Mesothelial cell of epicardium (in vitro differentiated cells): Measurements from ENCODE around the gene TP53I3. TPM values are rescaled to one million over a fixed set of nuclear protein-coding genes. Genes with fewer than 3 reads are reported as not detected.

Source experiments
- DNase-seq, 2 experiments: peaks; one replicate each; pipeline ENCODE4 v3.0.0; 2021; ENCODE audit warnings: low spot score in 2 of 2; ENCODE audit not compliant: unreplicated experiment in 2 of 2
- H3K27ac Mint-ChIP-seq: 2 replicates; pipeline ENCODE4 v1.8.0; 2021; ENCODE audit warnings: mixed read lengths
- H3K27me3 Mint-ChIP-seq: 2 replicates; pipeline ENCODE4 v1.8.0; 2021; ENCODE audit warnings: low read depth, mixed read lengths
- H3K36me3 Mint-ChIP-seq: 2 replicates; pipeline ENCODE4 v1.8.0; 2021; ENCODE audit warnings: mixed read lengths
- H3K4me1 Mint-ChIP-seq: 2 replicates; pipeline ENCODE4 v1.8.0; 2021; ENCODE audit warnings: mixed read lengths
- H3K4me3 Mint-ChIP-seq: 2 replicates; pipeline ENCODE4 v1.8.0; 2021; ENCODE audit warnings: mild to moderate bottlenecking, moderate library complexity, mixed read lengths
- H3K9me3 Mint-ChIP-seq: 2 replicates; pipeline ENCODE4 v1.8.0; 2021; ENCODE audit warnings: mixed read lengths
- CTCF ChIP-seq: fragments of 200-600 bp; sonication (generic); IDR thresholded peaks from one replicate; pipeline ENCODE4 v1.5.0; 2021; ENCODE audit warnings: antibody characterized with exemption; ENCODE audit not compliant: unreplicated experiment
- total RNA-seq: library from RNA; stranded (reverse); gene quantifications from 3 replicates; pipeline ENCODE4 v1.2.1, GENCODE V29; 2021

TP53I3 gene
- total RNA-seq, 1 donor from 2014 or later = 43.8 TPM

- Mint-ChIP-seq H3K27me3 (no peaks in the 10 kb centered on the region), H3K4me1 (peaks cover 29% of the 10 kb centered on the region), H3K9me3 (peaks cover 3% of the 10 kb centered on the region), H3K27ac (peak overlapping the region; percentile 96), H3K4me3 (peak overlapping the region; percentile 78), H3K36me3 (peaks cover 9% of the 10 kb centered on the region)
- TF ChIP-seq CTCF = no peak
- DNase-seq = no peak
These were observed 37.9 kb upstream of the TP53I3 start for GRCh38 chr2:24122366-24123194.

- Mint-ChIP-seq H3K4me1 (peaks cover 29% of the 10 kb centered on the region), H3K4me3 (no peak overlapping the region), H3K27me3 (no peaks in the 10 kb centered on the region), H3K36me3 (peaks cover 4% of the 10 kb centered on the region), H3K9me3 (no peaks in the 10 kb centered on the region), H3K27ac (peak overlapping the region; percentile 50)
- no peak for DNase-seq
- no peak for TF ChIP-seq CTCF
These were observed 36.8 kb upstream of the TP53I3 start for GRCh38 chr2:24121469-24121868.

GRCh38 chr2:24121066-24121465 is 36.4 kb upstream of the TP53I3 start:
- H3K4me3 Mint-ChIP-seq = no peak overlapping the region
- H3K9me3 Mint-ChIP-seq = no peaks in the 10 kb centered on the region
- no peak for DNase-seq
- H3K4me1 Mint-ChIP-seq = peaks cover 29% of the 10 kb centered on the region
- TF ChIP-seq CTCF = no peak
- H3K36me3 Mint-ChIP-seq = peaks cover 2% of the 10 kb centered on the region
- no peaks in the 10 kb centered on the region for H3K27me3 Mint-ChIP-seq
- no peak overlapping the region for H3K27ac Mint-ChIP-seq

GRCh38 chr2:24117902-24118301 is 33.3 kb upstream of the TP53I3 start:
- H3K36me3 Mint-ChIP-seq = peaks cover 20% of the 10 kb centered on the region

GRCh38 chr2:24115057-24115456 is 30.4 kb upstream of the TP53I3 start:
- peaks cover 20% of the 10 kb centered on the region for H3K36me3 Mint-ChIP-seq
- no peak for TF ChIP-seq CTCF
- peaks cover 12% of the 10 kb centered on the region for H3K4me1 Mint-ChIP-seq
- H3K27ac Mint-ChIP-seq = no peak overlapping the region
- H3K4me3 Mint-ChIP-seq = no peak overlapping the region
- DNase-seq = no peak
- H3K9me3 Mint-ChIP-seq = peaks cover 18% of the 10 kb centered on the region
- no peaks in the 10 kb centered on the region for H3K27me3 Mint-ChIP-seq

More at GRCh38 chr2:24117902-24118301, 33.3 kb upstream of the TP53I3 start:
- H3K27ac Mint-ChIP-seq = peak overlapping the region; percentile 31
- no peak overlapping the region for H3K4me3 Mint-ChIP-seq
- TF ChIP-seq CTCF = no peak
- H3K27me3 Mint-ChIP-seq = no peaks in the 10 kb centered on the region
- H3K9me3 Mint-ChIP-seq = peaks cover 18% of the 10 kb centered on the region
- no peak for DNase-seq
- H3K4me1 Mint-ChIP-seq = peaks cover 12% of the 10 kb centered on the region
